Superior temporal gyrus (tissue), 1 donor: ENCODE measurements around the gene BTLA.
"Not testable (repeated sequence)": the region's sequence is repeated elsewhere in the genome, so short reads cannot be mapped to it uniquely, and the experiment has no call there.

Experiments used
- DNase-seq: peaks from one replicate; pipeline ENCODE4 v3.0.0-alpha.2; 2016; ENCODE audit errors: extremely low spot score

The BTLA gene

GRCh38 chr3:112491373-112491772 is 7.9 kb downstream of the BTLA start:
- no peak for DNase-seq

DNA sequence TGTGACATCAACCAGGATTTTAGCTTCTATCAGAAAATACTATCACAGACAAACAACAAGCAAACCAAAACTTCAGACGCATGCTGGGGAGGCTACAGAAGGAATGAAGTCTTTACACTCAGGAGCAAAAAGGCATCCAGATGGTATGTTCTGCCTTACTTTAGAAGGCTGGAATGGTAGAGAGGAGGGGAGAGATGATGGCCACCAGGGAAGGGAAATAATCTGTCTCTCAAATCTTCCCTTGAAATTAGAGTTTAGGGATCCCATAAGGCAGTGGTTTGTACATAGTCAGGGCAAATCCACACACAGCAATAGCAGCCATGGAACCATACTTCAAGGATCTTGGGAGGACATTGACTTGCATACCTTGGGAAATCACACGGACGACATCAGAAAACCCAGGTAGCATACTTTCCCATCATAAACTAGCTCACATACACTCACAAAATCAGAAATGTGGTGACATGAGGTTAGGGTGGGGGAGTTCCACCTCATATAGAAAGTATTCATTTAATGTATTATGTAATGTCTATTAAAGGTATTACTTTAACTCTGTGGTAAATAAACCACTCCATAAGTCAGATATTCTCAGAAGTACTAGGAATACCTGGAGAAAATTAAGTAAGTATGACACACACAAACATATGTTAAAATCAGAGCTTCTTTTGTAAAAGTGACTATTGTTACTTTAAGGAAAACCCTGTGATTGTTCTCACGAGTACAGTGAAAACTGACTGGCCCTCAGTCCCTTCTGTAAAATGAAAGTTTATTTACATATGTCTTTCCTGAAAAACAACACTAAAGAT is 9.4 kb downstream of the BTLA start:
- DNase-seq: no peak

DNA sequence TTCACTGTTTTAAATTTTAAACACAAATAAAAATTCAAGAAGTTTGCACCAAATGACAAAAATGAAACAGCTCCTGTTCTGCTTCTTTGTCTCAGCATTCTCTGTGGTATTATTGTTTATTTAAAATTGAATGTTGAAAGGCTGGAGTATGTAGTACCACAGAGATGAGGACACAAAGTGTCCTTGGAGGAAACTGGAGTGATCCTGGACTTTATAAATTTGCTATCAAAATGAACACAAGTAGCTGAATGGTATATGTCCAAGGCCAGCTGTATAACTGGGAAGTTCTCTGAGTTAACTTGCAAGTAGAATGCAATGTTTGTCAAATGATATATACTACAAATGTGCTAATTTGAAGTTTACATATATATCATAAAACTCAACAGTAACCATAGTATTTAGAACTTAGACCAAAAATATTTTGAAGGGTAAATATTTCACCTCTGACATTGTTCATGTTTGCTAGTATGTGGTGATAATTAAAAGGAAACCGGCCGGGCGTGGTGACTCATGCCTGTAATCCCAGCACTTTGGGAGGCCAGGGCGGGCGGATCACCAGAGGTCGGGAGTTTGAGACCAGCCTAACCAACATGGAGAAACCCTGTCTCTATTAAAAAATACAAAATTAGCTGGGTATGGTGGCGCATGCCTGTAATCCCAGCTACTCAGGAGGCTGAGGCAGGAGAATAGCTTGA is 12.3 kb downstream of the BTLA start:
- DNase-seq: no peak

- DNase-seq: no peak
Observed at GRCh38 chr3:112484352-112484751, 14.9 kb downstream of the BTLA start.

- DNase-seq: no peak
Observed at GRCh38 chr3:112482675-112483074, 16.6 kb downstream of the BTLA start.

GRCh38 chr3:112481302-112481721 is 18.0 kb downstream of the BTLA start:
- no peak for DNase-seq

GRCh38 chr3:112477891-112478290 is 21.4 kb downstream of the BTLA start:
- no peak for DNase-seq

- DNase-seq: no peak
Observed at GRCh38 chr3:112476346-112476745, 22.9 kb downstream of the BTLA start.

- no peak for DNase-seq
Observed at GRCh38 chr3:112474796-112475195, 24.5 kb downstream of the BTLA start.

DNA sequence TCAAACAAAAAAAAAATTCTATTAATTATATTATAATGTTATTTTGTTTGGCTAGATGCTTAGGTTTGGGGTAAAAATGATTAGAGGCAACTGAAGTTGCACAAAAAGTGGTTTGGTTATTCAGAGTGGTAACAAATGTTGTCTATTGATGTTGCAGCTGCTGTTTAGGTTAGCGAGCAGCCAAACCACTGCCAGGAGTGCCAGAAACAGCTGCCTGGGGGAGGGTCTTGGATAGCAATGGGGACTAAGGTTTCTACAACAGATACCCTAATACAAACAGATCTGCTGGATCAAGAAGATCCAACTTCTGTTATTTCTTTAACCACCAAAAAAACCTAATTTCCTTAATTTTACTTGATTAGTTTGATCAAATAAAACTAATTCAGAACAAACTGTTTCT is 26.6 kb downstream of the BTLA start:
- DNase-seq: no peak

- DNase-seq: no peak
Observed at GRCh38 chr3:112471596-112472325, 27.5 kb downstream of the BTLA start.

DNA sequence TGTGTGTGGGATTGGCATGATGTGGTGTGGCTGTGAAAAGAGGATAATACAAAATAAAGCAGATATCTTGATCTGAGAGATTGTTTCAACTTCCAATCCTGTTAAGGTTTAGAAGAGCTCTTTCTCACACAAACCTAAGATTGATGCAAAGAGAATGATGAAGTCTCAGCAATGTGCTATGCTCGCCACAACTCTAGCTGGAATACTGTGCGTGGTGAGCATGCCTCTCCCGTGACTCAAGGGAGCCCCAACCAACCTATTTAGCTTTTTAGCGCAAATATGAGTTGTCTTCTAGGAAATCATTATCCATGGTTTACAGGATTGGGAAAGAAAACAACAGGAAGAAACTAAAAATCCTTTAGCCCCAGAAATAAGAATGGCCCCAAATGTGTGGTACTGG is 28.5 kb downstream of the BTLA start:
- no peak for DNase-seq

- DNase-seq: no peak
Observed at GRCh38 chr3:112469671-112470070, 29.6 kb downstream of the BTLA start.

- no peak for DNase-seq
Observed at GRCh38 chr3:112467539-112467938, 31.7 kb downstream of the BTLA start.

DNA sequence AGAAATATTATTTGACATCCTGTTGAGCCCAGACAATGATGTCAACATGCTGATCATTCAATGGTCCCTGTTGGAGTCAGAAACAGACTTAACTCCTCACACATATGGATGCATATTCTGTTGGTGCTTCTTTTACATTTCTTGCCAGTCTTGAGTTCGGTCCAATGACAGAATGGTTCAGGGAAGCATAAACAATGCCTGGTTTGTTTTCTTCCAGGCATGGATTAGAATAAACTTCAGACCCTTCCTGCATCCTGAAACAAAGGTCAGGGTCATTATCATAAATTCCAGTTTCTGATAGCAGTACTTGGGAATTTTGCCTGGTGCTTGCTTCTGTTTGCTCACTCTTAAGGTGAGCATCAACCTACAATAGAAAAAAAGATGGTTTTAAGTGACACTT is 33.3 kb downstream of the BTLA start:
- DNase-seq: no peak

DNA sequence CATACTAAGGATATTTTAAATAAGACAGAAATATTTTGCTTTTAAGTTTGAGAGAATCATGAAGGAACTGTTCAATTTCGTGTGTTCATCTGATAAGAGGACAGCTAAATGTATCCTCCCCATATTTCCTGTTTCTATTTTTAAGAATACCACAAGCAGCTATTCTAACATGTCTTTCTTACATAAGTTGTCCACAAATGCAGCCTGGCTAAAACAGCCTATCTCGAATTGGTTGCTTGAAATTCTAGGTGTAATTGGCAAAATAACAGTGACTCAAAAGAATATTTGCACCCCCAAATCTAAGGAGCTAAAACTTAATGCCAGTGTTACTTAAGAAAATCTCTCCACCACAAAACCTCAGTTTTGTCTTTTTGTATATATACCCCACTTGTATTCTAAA is 35.0 kb downstream of the BTLA start:
- peak; percentile 47 for DNase-seq

- DNase-seq: no peak
Observed at GRCh38 chr3:112463250-112463649, 36.0 kb downstream of the BTLA start.

DNA sequence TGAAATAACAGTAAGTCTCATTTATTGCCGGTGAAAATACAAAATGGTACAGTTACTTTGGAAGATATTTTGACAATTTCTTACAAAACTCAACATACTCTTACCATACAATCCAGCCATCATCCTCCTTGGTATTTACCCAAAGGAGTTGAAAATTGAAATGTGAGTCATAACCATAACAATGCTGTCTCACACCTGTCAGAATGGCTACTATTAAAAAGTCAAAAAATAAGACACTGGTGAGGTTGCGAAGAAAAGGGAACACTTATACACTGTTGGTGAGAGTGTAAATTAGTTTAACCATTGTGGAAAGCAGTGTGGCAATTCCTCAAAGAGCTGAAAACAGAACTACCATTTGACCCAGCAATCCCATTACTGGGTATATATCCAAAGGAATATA is 37.5 kb downstream of the BTLA start:
- not testable (repeated sequence) for DNase-seq

GRCh38 chr3:112460519-112461195 is 38.6 kb downstream of the BTLA start:
- no peak for DNase-seq

GRCh38 chr3:112459750-112460149 is 39.5 kb downstream of the BTLA start:
- no peak for DNase-seq

- no peak for DNase-seq
Observed at GRCh38 chr3:112456147-112456546, 43.1 kb downstream of the BTLA start.

GRCh38 chr3:112448939-112449338 is 50.3 kb downstream of the BTLA start:
- DNase-seq: no peak
